ENCODE measurements around the gene EPHB1. TPM values are rescaled to one million over a fixed set of nuclear protein-coding genes. Genes with fewer than 3 reads are reported as not detected.

The EPHB1 gene
- total and polyA plus RNA-seq, 2 donors (not counting 3 experiments of a cell fraction or from before 2014, with no cell fraction given): 1.3 to 5.2 TPM

DNA sequence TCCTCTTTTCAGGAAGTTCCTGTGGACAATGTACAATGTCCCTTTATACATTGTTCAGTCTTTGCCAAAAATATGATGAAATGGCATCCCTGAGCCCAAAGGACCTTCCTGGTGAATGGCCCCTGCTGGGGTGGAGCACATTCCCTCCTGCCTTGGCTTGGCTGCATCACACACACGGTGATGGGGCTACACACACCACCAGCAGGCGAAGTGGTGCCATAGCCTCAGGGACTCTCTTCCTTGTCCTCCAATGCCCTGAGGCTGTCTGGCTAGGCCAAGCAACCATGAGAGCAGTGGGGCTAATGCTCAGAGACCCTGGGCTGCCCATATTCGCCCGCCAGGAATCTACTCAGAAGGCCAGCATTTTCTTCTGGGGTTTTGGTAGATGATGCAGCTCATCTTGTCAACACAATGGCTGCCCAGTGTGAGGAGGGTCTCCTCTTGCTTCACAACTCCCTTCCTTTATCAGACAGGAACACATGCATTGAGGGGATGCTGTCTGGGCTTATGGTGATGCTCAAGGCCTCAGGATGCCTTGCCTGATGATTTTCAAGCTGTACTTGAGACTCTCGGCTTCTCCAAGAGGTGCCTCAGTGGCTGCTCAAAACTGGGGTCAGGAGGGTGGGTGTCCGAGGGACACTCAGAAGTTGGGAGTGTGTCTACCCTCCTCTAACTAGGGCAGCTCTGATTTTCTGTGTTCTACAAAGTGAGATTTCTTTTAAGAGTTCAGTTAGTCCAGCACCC is 40.9 kb upstream of the EPHB1 start:
- FAIRE-seq (no peak), DNase-seq (ENCODE audit: low read depth, low spot score) (no peak)
- no peaks in the 10 kb centered on the region for H3K4me1 ChIP-seq (ENCODE audit: control insufficient read depth, extremely low read depth, insufficient read depth, low read length)
- TF ChIP-seq MYC (IDR thresholded peaks at IDR 0.05; ENCODE audit: low read depth, low read length) (no peak), POLR2AphosphoS5 (IDR thresholded peaks at IDR 0.05; ENCODE audit: insufficient read depth, low read depth, low read length) (no peak), POLR2A (IDR thresholded peaks at IDR 0.05; ENCODE audit: low read depth, low read length) (no peak), GATA2 (IDR thresholded peaks at IDR 0.05; ENCODE audit: insufficient read depth, insufficient read length, low read depth, low read length) (no peak), EZH2 (IDR thresholded peaks at IDR 0.05; ENCODE audit: borderline replicate concordance, low read depth, low read length, severe bottlenecking) (no peak), JUN (IDR thresholded peaks at IDR 0.05; ENCODE audit: borderline replicate concordance, insufficient read depth, insufficient read length, low read depth) (no peak), FOS (IDR thresholded peaks at IDR 0.05; ENCODE audit: borderline replicate concordance, insufficient read depth, low read length) (no peak)
- TF ChIP-seq, protein P1, sequence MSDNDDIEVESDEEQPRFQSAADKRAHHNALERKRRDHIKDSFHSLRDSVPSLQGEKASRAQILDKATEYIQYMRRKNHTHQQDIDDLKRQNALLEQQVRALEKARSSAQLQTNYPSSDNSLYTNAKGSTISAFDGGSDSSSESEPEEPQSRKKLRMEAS (IDR thresholded peaks at IDR 0.05; ENCODE audit: insufficient read depth, insufficient read length): no peak
- TF ChIP-seq, protein P2, sequence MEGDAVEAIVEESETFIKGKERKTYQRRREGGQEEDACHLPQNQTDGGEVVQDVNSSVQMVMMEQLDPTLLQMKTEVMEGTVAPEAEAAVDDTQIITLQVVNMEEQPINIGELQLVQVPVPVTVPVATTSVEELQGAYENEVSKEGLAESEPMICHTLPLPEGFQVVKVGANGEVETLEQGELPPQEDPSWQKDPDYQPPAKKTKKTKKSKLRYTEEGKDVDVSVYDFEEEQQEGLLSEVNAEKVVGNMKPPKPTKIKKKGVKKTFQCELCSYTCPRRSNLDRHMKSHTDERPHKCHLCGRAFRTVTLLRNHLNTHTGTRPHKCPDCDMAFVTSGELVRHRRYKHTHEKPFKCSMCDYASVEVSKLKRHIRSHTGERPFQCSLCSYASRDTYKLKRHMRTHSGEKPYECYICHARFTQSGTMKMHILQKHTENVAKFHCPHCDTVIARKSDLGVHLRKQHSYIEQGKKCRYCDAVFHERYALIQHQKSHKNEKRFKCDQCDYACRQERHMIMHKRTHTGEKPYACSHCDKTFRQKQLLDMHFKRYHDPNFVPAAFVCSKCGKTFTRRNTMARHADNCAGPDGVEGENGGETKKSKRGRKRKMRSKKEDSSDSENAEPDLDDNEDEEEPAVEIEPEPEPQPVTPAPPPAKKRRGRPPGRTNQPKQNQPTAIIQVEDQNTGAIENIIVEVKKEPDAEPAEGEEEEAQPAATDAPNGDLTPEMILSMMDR (IDR thresholded peaks at IDR 0.05; ENCODE audit: extremely low read depth in 1 of 2, insufficient read depth in 1 of 2, low read depth in 1 of 2, low read length in 2 of 2): no peak
- no peaks in the 10 kb centered on the region for H3K27me3 ChIP-seq (ENCODE audit: control insufficient read depth in 2 of 2, insufficient read depth in 2 of 2, low read length in 2 of 2)
- CTCF ChIA-PET: interaction anchor here (0.9 to 5.4 kb wide), 9 partner anchors 10 to 1288 kb away, joined by 3 to 102 read pairs (median 4); no protein-coding TSS in a partner anchor
- H3K9me3 ChIP-seq (replicated peaks; ENCODE audit: control insufficient read depth, insufficient read depth, low read length): no peaks in the 10 kb centered on the region
- intact Hi-C loops (cut with micrococcal nuclease): no loop called here
- no peaks in the 10 kb centered on the region for H3K36me3 ChIP-seq (ENCODE audit: control insufficient read depth in 2 of 2, extremely low read depth in 1 of 2, insufficient read depth in 2 of 2, low read length in 2 of 2)
- H3K79me2 ChIP-seq (ENCODE audit: control insufficient read depth, insufficient read depth, low read length): no peaks in the 10 kb centered on the region
- H3K9ac ChIP-seq (replicated peaks; ENCODE audit: extremely low read depth, insufficient read depth, low read length): no peak overlapping the region
- H3K4me2 ChIP-seq (ENCODE audit: insufficient read depth, low read length): no peak overlapping the region
- no peak overlapping the region for H3K27ac ChIP-seq (ENCODE audit: insufficient read depth, low read depth, low read length)
- H3K9me1 ChIP-seq (replicated peaks; ENCODE audit: control insufficient read depth, extremely low read depth, insufficient read depth, low read length): no peaks in the 10 kb centered on the region
- dilution Hi-C loops (cut with MboI; ENCODE audit: extremely low pct_ligation_motif_present, low sequenced_read_pairs): no loop called here
- H2AFZ ChIP-seq (ENCODE audit: low read depth, low read length): no peak overlapping the region
- no peaks in the 10 kb centered on the region for H4K20me1 ChIP-seq (replicated peaks; ENCODE audit: control insufficient read depth, extremely low read depth, insufficient read depth, low read length)
- no TSS peak for BruUV-seq (replicated peaks)
- no peak overlapping the region for H3K4me3 ChIP-seq (replicated peaks in 1 of 3; ENCODE audit: insufficient read depth in 1 of 3, low read depth in 1 of 3, low read length in 3 of 3)
- POLR2A ChIA-PET: no interaction called here
